ENCODE measurements around the gene SLIT1.

SLIT1 gene

DNA sequence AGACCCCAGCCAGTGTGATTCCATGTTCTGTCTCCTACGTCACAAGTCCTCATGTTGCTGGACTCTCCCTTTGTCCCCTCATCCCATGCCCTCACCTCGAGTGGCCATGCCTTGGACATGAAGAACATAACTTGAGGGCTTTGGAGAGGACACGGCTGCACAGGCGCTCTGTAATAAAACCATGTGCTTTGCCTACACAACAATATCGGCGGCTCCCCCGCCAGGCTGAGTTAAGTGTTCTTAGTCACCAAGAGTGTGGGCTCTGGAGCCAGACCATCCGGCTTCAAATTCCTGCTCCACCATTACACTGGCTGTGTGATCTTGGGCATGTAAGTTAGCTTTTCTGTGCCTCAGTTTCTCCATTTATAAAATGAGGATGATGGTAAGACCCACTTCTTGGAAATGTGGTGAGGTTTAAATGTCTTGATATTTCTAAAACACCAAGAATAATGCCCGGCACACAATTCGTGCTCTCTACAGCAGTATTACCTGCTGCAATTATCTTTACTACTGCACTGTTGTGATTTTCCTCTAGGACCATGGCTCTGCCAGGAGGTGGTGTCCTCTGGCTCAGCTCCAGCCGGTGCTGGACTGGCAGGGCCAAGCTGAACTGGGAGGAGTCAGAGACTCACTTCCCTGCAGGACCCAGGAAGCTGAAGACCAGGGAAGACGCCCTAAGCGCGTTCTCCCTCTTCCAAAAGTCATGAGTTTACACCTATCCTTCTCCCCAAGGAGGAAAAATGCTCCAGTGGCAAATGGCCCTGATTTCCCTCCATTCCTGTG, 15.7 kb downstream of the SLIT1 start:
- DNase-seq (ENCODE audit: low spot score), result no peak

DNA sequence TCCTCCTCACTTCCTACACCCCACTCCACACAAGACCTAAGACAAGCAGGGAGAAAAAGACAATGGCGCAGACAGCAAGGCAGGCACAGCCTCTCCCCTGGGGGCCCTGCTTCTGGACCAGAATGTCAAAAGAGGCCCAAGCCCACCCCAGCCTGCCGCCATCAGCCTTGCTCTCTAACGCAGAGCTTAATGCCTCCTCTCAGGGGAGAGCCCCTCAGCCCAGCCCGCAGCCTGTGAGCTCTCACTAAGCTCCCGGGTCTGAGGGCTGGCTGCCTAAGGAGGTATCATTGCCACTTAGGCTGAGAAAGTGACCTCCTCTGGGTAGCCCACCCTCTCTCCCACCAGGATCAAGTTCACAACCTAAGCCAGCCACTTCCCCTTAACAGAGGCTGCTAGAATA, 16.7 kb downstream of the SLIT1 start:
- no peak for DNase-seq (ENCODE audit: low spot score)

DNA sequence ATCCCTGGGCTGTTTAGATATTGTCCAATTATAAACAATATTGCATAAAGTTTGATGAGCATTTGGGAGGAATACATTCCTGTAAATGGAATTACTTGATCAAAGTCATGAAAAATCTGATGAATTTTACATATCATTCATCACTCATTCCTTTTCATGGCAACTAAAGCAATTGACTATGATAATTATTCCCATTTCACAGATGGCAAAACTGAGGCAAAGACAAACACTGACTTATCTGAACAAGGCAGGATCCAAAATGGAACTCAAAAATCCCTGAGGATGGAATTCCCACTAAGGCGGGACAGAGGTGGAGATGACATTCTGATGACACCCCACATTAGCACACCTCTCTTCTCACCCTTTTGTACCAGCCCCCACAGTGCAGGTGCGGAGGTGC, 17.1 kb downstream of the SLIT1 start:
- no peak for DNase-seq (ENCODE audit: low spot score)

DNA sequence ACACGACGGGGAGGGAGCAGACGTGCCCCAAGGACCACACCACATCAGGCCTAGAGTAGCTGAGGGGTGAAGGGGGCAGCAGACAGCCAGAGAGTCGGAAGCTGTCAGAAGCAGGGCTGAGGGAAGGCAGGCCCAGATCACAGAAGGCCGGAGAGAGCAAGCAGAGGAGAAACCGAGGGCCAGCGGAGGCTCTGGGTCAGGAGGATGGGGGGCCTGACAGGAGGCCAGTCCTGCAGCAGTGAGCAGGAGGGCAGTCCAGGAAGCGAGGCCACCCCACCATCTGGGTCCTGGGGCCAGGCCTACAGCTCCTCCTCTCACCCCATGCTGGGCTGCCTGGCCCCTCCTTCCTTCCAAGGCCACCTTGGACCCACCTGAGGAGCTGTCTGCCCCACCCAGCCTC, 20.3 kb downstream of the SLIT1 start:
- no peak for DNase-seq (ENCODE audit: low spot score)

DNA sequence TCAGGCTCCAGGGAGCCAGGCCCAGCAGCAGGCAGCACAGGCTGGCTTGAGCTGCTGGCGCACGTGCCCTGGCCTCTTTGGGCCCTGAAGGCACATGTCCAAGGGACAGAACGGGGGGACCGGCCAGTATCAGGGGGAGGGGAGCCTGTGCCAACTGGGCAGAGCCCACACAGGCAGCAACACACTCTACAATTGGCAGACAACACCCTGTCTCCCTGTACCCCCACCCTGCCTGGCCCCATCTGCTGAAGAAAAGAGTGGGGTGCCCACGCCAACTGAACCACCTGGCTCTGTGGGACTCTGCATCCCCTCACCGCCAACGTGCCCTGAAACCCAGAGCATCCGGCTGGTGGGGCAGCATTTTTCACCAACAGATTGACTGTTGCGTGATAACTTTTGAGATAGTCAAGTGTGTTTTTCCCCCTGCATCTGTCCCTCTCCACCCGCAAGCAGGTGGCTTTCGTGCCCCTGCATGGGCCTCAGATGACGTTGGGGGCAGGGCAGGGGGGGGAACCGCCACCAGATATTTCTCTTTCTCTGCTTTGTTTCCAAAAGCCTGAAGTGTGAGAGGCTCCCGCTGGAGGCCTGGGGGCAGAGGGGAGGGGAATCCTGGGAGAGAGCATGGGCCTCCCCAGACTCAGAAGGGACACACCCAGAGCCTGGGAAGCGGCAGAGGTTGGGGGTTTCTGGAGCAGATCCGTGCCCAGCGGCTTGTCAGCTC, 21.8 kb downstream of the SLIT1 start:
- DNase-seq (ENCODE audit: low spot score), result no peak

DNA sequence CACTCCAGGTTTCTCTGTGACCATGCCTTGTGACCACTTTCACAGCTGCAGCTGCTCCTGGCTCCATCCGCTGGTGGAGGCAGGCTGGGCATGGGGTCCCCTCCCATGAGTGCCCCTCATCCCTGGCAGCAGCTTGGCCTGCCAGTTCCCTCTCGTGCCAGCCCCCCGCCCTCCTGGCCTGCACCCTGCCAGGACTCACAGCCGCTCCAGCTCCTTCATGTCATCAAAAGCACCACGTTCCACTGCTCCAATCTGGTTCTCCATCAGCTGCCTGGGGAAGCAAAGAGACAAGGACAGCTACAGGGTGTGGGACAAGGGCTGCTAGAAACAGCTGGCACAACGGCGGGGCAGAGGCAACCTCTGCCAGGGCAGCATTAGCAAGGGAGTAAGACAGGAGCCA, 22.6 kb downstream of the SLIT1 start:
- DNase-seq (ENCODE audit: low spot score), result no peak

DNA sequence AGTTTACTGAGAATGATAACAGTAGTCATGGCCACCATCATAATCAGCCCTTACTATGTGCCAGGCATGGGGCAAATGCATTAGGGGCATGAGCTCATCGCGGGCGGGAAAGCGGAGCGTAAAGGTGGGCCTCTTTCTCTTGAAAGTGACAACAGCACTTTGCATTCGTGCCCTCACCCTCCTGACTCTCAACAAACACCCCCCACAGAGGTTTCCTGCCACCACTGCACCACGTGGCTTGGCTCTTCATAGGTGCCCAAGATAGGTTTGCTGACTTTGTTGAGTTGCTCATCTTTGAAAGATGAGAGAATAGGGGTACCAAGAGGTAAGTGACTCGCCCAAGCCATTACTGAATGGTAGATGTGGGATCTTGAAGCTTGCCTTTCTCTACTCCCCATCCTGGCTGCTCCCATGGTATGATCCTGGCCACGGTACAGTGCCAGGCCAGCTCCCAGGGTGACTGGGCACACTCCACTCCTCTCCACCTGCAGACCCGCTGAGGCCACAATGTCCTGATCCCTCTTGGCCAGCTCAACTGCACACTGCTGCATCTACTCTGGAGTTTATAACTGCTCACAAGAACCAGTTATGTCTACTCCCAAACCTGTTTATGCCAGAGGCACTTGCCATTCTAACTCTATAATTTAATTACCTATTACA, 26.0 kb downstream of the SLIT1 start:
- no peak for DNase-seq (ENCODE audit: low spot score)

DNA sequence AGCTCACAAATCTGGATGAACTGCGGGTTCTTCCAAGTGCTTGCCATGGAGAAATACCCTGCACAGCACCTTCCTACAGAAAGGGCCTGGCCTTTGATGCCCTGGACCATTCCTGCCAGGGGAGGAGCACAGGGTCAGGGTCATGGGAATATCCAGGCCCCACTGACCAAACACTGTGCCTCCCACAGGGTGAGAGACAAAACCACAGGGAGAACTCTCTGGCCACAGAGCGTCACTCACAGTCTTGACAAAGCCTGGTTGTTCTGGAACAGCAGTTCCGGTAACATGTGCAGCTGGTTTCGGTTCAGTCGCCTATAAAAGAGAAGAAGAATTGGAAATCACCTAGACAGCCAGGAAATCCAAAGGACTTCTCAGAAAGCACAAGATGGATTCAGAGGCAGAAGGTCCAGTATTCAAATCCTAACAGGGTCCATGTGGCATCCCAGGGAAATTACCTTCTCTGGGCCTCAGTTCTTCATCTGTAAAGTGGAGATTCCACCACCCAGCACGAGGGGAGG, 28.1 kb downstream of the SLIT1 start:
- no peak for DNase-seq (ENCODE audit: low spot score)

DNA sequence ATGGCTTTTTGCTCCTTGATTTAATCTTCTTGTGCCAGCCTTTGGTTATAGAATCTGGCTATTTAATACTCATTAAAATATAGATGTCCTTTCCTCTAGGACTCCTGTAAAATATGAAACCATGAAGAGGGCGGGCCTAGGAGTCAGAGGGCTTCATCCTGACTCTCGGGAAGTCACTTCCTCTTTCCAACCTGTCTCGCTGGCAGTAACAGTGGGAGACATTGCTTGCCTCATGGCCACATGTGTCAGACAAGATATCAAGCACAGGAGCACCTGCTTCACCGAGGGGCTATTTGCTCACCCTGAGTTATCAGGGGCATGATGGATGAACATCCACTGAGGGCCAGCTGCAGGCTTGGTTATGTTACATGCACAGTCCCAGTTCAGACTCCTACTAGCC, 31.0 kb downstream of the SLIT1 start:
- no peak for DNase-seq (ENCODE audit: low spot score)

DNA sequence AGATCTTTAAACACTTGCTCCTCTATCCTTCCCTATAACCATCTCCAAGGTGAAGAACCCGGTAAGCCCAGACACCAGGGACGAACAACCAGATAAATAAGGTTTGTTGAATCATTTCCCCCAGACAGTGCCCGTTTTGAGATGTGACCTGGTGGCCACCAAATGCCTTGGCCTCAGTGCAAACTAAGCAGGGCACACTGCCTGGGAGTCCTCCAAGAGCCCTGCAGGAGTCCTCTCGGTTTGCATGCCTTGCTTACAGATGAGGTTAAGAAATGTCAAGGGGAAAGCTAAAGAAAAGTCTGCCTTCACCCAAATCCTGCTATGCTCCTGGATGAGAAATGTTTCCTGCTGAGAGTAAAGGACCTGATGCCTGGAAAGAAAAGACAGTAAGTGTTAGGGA, 31.6 kb downstream of the SLIT1 start:
- no peak for DNase-seq (ENCODE audit: low spot score)

DNA sequence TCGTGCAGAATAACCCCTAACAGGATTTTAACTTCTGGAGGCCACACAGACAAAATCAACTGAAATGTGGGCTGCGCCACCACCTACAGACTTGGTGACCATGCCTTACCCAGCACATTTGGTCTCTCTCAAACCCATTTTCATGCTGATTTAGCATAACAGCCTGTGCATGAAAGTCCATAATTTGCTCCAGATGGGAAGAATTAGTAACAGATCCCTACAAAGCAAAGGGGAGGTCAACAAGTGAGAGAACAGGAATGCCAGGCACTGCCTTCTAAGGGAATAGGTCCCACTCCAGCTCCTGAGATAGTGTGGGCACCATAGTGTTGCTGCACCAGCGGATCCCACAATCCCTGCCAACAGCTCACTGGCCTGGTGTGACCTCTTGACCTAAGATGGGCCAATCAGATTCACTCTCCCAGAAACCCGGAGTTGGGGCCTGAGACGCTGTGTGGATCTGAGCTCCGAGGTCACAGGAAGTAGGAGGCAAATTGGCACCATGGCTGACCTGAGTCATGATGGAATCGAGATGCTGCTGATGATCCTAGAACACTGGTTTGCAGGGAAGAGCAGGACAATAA, 32.4 kb downstream of the SLIT1 start:
- no peak for DNase-seq (ENCODE audit: low spot score)

DNA sequence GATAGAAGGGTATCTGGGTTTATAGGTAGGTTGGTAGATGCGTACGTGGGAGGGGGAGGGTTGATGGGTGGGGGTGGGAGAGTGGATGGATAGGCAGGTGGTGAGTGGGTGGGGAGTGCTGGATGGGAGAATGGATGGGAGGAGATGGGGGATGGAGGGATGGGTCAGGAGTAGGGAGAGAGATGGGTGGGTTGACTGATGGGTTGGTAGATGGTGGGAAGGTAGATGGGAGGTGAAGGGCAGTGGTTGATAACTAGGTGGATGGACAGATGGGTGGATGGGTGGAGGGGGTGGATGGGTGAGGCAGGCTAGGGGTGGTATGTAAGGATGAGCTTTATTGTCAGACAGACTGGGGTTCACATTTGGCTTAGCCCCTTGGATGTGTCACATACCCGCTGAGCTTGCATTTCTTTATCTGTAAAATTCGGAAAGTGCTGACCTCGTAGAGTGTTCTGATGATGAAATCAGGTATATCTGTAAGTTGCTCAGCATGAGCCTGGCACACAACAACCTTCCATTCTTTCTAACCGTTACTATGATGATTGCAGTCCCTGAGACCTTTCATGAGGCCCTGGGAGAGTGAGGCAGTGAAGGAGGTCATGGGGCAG, 34.3 kb downstream of the SLIT1 start:
- no peak for DNase-seq (ENCODE audit: low spot score)

DNA sequence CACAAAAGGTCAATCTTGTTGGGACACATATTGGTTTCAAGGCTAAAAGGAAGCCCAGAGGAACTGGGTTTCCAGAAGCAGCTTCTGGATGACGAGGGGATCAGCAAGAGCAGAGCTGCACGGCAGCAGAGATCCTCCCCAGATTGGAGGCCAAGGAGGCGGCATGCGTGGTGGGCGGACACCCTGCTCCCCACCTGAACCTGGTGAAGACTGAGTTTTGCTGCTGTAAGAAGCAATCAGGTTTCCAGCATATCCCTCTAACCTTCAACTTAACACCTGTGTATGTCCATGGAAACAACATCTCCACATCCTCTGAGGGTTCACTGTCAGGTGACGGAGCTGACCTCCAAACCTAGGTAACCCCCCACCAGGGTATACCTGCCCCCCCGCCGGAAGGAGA, 35.1 kb downstream of the SLIT1 start:
- DNase-seq (ENCODE audit: low spot score), result no peak

DNA sequence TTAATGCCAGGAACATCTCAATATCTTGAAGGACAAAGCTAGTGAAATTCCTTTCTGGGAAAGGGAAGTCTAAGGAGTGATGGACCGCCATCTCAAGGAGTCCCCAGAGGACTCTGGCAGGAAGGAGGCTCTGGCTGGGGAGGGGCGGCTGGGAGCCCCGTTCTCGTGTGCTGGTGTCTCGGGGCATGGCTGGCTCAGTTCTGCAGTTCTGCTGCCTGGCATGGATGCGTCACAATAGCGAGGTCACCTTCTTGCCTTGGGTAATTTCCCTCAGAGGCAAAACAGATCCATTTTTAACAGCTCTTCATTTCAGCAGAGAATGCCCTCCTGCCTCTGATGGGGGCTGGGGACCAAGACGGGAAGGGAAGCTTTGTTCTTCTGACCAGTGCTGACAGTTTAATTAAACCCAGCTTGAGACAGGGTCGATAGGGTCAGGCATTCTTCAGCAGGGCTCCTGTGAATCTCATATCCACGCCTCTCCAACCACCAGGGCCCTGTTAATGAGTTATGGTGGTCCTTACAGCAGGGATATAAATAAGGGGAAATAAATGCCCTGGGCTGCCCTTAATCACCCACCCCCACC, 35.7 kb downstream of the SLIT1 start:
- no peak for DNase-seq (ENCODE audit: low spot score)

DNA sequence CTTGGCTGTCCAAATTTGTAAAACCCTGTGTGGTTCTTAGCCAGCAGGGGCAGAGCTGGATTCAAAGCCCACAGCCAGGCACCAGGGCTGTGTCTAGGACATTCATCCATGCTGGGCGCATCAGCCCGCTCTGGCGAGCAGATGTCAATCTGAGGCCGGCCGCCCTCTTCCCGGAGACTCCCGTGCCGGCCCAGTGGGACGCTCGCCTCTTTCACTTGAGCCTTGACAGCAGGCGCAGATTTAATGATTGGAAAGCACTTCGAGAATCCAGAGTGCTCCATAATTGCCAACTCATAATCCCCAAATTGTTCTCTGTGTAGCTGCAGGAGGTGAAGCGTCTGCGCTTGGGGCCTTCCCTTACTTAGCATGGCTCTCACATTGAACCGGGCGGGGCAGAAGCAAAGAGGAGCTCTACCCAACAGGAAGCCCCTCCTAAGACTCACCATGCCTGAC, 36.7 kb downstream of the SLIT1 start:
- DNase-seq (ENCODE audit: low spot score), result no peak

DNA sequence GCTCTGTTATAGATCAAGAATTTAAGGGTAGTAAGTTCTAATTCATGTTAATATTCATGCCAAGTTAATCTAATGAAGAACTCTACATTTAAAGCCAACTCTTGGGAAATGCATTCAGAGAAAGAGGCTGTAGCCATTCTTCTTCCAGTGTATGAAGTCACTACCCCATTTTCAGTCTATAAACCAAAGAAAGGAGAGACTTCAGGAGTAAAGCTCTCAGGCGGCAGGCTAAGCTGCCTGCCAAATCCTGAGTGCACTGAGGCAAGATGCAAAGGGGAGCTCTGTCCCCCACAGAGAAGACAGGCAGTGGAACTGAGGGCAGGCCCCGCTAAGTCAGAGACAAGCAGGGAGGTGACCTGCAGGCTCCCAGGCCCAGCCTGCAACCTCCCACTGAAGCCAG, 41.5 kb downstream of the SLIT1 start:
- no peak for DNase-seq (ENCODE audit: low spot score)

DNA sequence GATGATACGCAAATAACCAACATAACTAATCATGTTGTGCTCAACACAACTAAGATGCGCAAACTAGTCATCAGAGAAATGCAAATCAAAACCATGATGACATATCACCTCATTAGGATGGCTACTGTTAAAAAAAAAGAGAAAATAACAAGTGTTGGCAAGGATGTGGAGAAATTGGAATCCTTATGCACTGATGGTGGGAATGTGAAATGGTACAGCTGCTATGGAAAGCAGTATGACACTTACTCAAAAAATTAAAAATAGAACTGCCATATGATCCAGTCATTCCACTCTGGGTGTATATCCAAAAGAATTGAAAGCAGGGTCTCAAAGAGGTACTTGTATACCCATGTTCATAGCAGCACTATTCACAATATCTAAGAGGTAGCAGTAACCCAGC, 42.9 kb downstream of the SLIT1 start:
- no peak for DNase-seq (ENCODE audit: low spot score)

DNA sequence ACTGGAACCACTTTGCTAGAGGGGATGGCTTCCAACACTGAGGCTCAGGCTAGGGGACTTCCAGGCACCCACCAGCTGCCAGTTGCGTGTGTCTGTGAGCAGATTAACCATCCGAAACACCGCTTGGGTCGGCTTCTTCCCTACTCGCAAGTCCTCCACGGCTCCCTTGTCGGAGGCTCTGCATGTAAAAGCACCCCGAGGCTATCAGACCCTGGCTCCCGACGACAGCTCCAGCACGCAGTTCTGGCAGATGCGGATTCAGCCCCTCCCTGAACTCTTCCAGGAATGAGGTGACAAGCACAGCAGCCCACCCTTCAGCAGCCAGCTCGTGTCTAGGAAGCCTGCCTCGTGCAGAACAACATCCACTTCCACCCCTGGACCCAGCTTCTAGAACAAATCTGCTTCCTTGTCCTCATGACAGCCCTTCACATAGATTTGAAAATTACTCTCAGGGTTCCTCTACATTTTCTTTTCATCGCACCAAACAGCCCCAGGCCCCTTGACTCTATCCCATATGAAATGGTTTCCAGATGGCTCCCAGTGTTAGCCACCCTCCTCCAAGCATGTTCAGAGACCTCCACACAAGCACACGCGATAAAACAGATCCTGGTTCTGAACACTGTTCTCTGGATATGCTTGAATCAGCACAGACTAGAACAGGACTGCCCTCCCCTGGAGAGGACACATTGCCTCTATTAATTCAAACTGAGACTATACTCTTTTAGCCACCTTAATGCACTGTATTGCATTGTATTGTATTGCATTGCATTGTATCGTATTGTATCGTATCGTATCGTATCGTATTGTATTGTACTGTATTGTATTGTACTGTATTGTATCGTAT, 44.6 kb downstream of the SLIT1 start:
- no peak for DNase-seq (ENCODE audit: low spot score)

DNA sequence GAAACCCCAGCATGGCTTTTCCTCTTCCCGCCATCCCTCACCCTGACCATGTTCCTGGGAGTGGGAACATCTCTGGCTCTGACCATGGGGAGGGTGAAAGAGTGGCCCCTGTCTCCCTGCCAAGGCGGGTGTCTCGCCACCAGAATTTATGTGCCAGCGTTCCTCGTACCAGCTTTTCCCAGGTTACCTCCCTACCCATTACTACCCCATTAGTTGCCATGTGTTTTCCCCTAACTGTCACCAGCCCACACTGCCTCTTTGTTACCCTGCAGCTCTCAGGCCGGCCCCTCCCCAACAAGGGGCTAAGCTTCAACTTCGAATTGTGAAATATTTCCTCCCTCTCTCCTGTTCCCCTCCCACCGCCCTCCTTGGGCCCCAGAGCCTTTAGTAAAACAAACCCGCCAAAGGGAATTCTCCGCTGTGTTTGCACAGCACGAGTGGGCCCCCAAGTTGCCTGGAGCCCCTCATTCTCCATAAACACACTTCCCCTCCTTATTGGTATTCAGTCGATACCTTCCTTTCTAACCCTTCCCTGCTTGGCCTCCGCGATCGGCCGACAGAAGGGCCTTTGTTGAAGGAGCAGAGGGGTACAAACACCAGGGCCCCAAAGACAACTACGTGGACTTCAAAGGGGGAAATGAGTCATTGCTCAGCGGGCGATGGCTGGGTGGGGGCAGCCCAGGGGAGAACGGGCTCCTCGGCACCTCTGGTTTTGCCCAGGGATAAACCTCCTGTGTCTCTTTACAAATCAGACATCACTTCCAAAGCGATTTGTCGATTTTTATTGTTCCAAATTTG, 45.5 kb downstream of the SLIT1 start:
- no peak for DNase-seq (ENCODE audit: low spot score)

DNA sequence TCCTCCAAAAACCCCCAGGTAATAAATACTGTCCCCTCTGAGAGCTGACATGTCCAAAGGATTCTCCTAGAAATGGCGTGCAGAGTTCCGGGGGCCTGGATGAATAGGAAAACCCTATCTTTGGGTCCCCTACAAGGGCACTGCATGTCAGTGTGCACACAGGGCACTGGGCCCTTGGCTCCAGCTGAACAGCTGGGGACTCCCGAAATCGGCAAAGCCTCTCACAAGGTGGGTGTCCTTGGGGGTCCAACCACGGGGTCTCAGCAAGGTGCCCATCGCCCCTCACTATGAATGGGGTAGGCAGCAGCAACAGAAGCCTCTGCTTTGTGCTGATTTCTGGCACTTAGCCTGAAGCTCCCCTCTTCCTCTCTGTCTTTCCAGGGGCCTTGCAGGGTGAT, 46.1 kb downstream of the SLIT1 start:
- DNase-seq (ENCODE audit: low spot score), result no peak
